Thyroid gland (tissue), 4 donors: ENCODE data around the gene SLC6A9. TPM values are rescaled to one million over a fixed set of nuclear protein-coding genes. Genes with fewer than 3 reads are reported as not detected.
A peak's percentile ranks its signal among the peaks of the same experiment; 100 is the strongest.

ENCODE experiments used
- DNase-seq, 2 donors: peaks; one replicate each; pipeline ENCODE4 v3.0.0-alpha.2; 2019
- H3K27ac ChIP-seq, 3 donors: fragments of 200-600 bp; sonication (generic); 1 replicate in 2 of 3; 2 replicates in 1 of 3; pipeline ENCODE4 v1.5.1; 2016 to 2019; ENCODE audit warnings: mild to moderate bottlenecking in 1 of 3, moderate library complexity in 1 of 3
- H3K27me3 ChIP-seq: fragments of 200-600 bp; sonication (generic); one replicate; pipeline ENCODE4 v1.5.1; 2019
- H3K36me3 ChIP-seq, 2 donors: fragments of 200-600 bp; sonication (generic); one replicate each; pipeline ENCODE4 v1.5.1; 2016 to 2019
- H3K4me1 ChIP-seq, 2 donors: fragments of 200-600 bp; sonication (generic); one replicate each; pipeline ENCODE4 v1.5.1; 2017 to 2019
- H3K4me3 ChIP-seq, 3 donors: fragments of 200-600 bp; sonication (generic); replicated peaks in 1 of 3; 1 replicate in 2 of 3; 2 replicates in 1 of 3; pipeline ENCODE4 v1.5.1; 2016; ENCODE audit warnings: mild to moderate bottlenecking in 1 of 3
- H3K9me3 ChIP-seq: fragments of 200-600 bp; sonication (generic); one replicate; pipeline ENCODE4 v1.5.1; 2017
- CTCF ChIP-seq, 6 experiments: fragments of 200-600 bp in 3 of 6; fragments of 450-650 bp in 3 of 6; sonication (generic) in 3 of 6; IDR thresholded peaks; one replicate each; pipeline ENCODE4 v1.5.1; 2016 to 2019; ENCODE audit warnings: antibody characterized with exemption in 6 of 6, mild to moderate bottlenecking in 2 of 6, inconsistent platforms in 1 of 6, moderate library complexity in 1 of 6
- POLR2A ChIP-seq, 2 donors: fragments of 450-650 bp; IDR thresholded peaks; one replicate each; pipeline ENCODE4 v1.6.1; 2017; ENCODE audit warnings: antibody characterized with exemption in 2 of 2, mild to moderate bottlenecking in 2 of 2, moderate library complexity in 1 of 2
- WGBS, 2 donors: methylation state at CpG; one replicate each; pipeline ENCODE4 v1.1.5; 2017; 5-methylcytosine and 5-hydroxymethylcytosine counted together
- intact Hi-C: fragments of 100-400 bp; cut with DNase I; formaldehyde crosslinking; loops from one replicate; pipeline ENCODE4 v1.15.1; 2023
- total RNA-seq, 4 donors: library from RNA; depleted of rRNA; stranded (reverse); fragments of >200 nt; gene quantifications; one replicate each; pipeline ENCODE4 v1.2.3, GENCODE V29; 2016

The SLC6A9 gene
- total RNA-seq, 4 donors from 2014 or later = 7.2 to 11.3 (median 7.6) TPM

- WGBS, 2 donors = 1 to 2% methylated on average over 18 to 50 of the region's 66 CpGs
- intact Hi-C loops = no loop called here
- Histone ChIP-seq H3K36me3 (no peaks in the 10 kb centered on the region), H3K27ac (peak within 1 kb of the TSS; percentile 73 to 77 (median 76)), H3K4me3 (peak within 1 kb of the TSS; percentile 28 to 53 (median 36)), H3K4me1 (peaks cover 15 to 17% of the 10 kb centered on the region in 2 donors), H3K27me3 (no peaks in the 10 kb centered on the region), H3K9me3 (no peaks in the 10 kb centered on the region)
- TF ChIP-seq CTCF (IDR thresholded peaks at IDR 0.05) (no peak), POLR2A (IDR thresholded peaks at IDR 0.05) (peak in 1 of 2 donors; percentile 73)
- DNase-seq = peak; percentile 94 to 95
Measured at GRCh38 chr1:43991476-43992231, 39.6 kb downstream of the SLC6A9 start, which contains the start of gene CCDC24. CCDC24 (plus strand) TSS chr1:43991599; CDS start chr1:43991879, 280 bp downstream.

- intact Hi-C loops = no loop called here
- TF ChIP-seq CTCF (IDR thresholded peaks at IDR 0.05) (no peak), POLR2A (IDR thresholded peaks at IDR 0.05) (no peak)
- H3K27ac ChIP-seq = peak overlapping the region; percentile 73 to 77 (median 76)
- H3K4me3 ChIP-seq = peak overlapping the region in 2 of 3 donors; percentile 36 to 53
- 0 to 2% methylated on average over 7 to 9 of the region's 10 CpGs for WGBS, 2 donors
- no peak for DNase-seq
- H3K9me3 ChIP-seq = no peaks in the 10 kb centered on the region
- peaks cover 15 to 17% of the 10 kb centered on the region in 2 donors for H3K4me1 ChIP-seq
- H3K36me3 ChIP-seq = no peaks in the 10 kb centered on the region
- no peaks in the 10 kb centered on the region for H3K27me3 ChIP-seq
Measured at GRCh38 chr1:43991200-43991475, 40.1 kb downstream of the SLC6A9 start.

GRCh38 chr1:43990271-43991199 lies 40.7 kb downstream of the SLC6A9 start:
- no peaks in the 10 kb centered on the region for H3K9me3 ChIP-seq
- peak overlapping the region in 2 of 3 donors; percentile 36 to 53 for H3K4me3 ChIP-seq
- intact Hi-C loops = no loop called here
- no peak for TF ChIP-seq CTCF (IDR thresholded peaks at IDR 0.05)
- TF ChIP-seq POLR2A (IDR thresholded peaks at IDR 0.05) = no peak
- DNase-seq = no peak
- no peaks in the 10 kb centered on the region for H3K27me3 ChIP-seq
- peaks cover 15 to 17% of the 10 kb centered on the region in 2 donors for H3K4me1 ChIP-seq
- peak overlapping the region; percentile 73 to 77 (median 76) for H3K27ac ChIP-seq
- WGBS, 2 donors = 76% methylated on average over 17 to 19 of the region's 19 CpGs
- no peaks in the 10 kb centered on the region for H3K36me3 ChIP-seq

GRCh38 chr1:43987159-43987902 lies 43.9 kb downstream of the SLC6A9 start:
- WGBS, 2 donors = 81 to 84% methylated on average over 6 of the region's 6 CpGs
- Histone ChIP-seq H3K27ac (no peak overlapping the region), H3K36me3 (no peaks in the 10 kb centered on the region), H3K4me3 (no peak overlapping the region), H3K4me1 (peaks cover 10 to 13% of the 10 kb centered on the region in 2 donors), H3K9me3 (no peaks in the 10 kb centered on the region), H3K27me3 (no peaks in the 10 kb centered on the region)
- TF ChIP-seq POLR2A (IDR thresholded peaks at IDR 0.05) = no peak
- TF ChIP-seq CTCF (IDR thresholded peaks at IDR 0.05) = no peak
- no peak for DNase-seq
- intact Hi-C loops = no loop called here
